ENCODE measurements around the gene AKAP3. TPM values are rescaled to one million over a fixed set of nuclear protein-coding genes. Genes with fewer than 3 reads are reported as not detected.

The AKAP3 gene
- polyA plus RNA-seq, 1 experiment = 0.98 TPM

DNA sequence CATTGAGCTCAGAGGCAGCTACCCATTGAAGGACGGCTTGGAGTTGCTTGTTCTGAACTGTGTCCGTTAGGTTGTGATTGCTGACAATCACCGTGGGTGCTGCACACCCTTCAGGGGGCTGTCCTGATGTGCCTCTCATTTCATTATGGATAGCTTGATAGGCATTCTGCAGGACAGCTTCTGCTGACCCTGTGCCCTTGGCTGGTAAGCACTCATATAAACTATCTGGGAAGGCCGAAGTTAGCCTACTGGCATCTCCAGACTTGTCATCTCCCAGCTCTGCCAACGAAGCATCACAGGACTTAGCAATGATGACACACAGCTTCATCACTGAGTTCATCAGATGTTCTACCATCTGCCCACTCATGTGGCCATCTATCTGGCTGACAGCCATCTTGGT lies 22.3 kb downstream of the AKAP3 start:
- no peak for DNase-seq (ENCODE audit: low read depth)
- CTCF ChIA-PET = interaction anchor here (0.6 kb wide), 1 partner anchor 17 kb away, joined by 4 read pairs; no protein-coding TSS in a partner anchor
- POLR2A ChIA-PET = no interaction called here

DNA sequence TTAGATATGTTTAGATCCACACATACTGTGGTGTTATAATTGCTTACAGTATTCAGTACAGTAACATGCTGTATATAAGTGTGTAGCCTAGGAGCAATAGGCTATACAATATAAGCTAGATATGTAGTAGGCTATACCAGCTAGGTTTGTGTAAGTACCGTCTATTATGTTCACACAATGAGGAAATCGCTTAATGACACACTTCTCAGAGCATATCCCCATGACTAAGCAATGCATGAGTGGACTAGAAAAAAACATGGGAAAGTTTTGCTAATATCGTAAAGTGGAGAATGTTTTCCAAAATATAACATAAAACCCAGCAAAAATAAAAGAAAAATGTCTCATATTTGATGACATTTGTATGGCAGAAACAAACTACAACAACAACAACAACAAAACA lies 27.3 kb downstream of the AKAP3 start:
- H3K4me3 ChIP-seq (ENCODE audit: low read depth, low read length) = no peak overlapping the region
- TF ChIP-seq, protein P1, sequence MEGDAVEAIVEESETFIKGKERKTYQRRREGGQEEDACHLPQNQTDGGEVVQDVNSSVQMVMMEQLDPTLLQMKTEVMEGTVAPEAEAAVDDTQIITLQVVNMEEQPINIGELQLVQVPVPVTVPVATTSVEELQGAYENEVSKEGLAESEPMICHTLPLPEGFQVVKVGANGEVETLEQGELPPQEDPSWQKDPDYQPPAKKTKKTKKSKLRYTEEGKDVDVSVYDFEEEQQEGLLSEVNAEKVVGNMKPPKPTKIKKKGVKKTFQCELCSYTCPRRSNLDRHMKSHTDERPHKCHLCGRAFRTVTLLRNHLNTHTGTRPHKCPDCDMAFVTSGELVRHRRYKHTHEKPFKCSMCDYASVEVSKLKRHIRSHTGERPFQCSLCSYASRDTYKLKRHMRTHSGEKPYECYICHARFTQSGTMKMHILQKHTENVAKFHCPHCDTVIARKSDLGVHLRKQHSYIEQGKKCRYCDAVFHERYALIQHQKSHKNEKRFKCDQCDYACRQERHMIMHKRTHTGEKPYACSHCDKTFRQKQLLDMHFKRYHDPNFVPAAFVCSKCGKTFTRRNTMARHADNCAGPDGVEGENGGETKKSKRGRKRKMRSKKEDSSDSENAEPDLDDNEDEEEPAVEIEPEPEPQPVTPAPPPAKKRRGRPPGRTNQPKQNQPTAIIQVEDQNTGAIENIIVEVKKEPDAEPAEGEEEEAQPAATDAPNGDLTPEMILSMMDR (IDR thresholded peaks at IDR 0.05; ENCODE audit: insufficient read depth, low read depth, low read length) = no peak
- POLR2A ChIA-PET = no interaction called here

More for the DNA sequence above, 22.3 kb downstream of the AKAP3 start:
- Histone ChIP-seq H3K27me3 (ENCODE audit: control insufficient read depth, insufficient read depth, low read length) (no peaks in the 10 kb centered on the region), H3K36me3 (ENCODE audit: control insufficient read depth, insufficient read depth, low read length) (no peaks in the 10 kb centered on the region), H3K4me3 (ENCODE audit: low read depth, low read length) (no peak overlapping the region)
- TF ChIP-seq, protein P1 (IDR thresholded peaks at IDR 0.05; ENCODE audit: insufficient read depth, low read depth, low read length) = no peak

DNA sequence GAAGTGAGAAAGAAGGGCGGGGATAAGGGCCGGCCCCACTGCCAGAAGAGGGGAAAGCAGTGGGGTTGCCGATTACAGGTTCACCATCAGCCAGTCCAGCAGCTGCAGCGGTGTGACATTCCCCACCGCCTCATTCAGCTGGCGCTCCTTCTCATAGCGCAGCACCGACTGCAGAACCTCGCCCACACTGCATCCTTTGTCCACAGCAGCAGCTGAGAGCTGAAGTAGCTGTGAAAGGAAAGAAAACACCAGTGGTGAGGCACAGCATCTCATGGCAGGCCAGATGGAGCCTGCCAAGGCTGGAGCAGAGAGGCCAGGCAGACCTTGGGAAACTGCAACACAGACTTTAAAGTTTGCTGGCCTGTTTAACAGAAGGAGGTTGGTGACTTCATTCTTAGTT lies 33.2 kb downstream of the AKAP3 start:
- no peaks in the 10 kb centered on the region for H3K27me3 ChIP-seq (ENCODE audit: control insufficient read depth, insufficient read depth, low read length)
- POLR2A ChIA-PET = no interaction called here
- TF ChIP-seq, protein P1 (IDR thresholded peaks at IDR 0.05; ENCODE audit: insufficient read depth, low read depth, low read length) = no peak
- H3K36me3 ChIP-seq (ENCODE audit: control insufficient read depth, insufficient read depth, low read length) = peaks cover 4% of the 10 kb centered on the region
- no peak for DNase-seq (ENCODE audit: low read depth)
- CTCF ChIA-PET = interaction anchor here (2.0 kb wide), 1 partner anchor 11 kb away, joined by 9 read pairs; no protein-coding TSS in a partner anchor
- H3K4me3 ChIP-seq (ENCODE audit: low read depth, low read length) = no peak overlapping the region

More for the DNA sequence above, 27.3 kb downstream of the AKAP3 start:
- no peaks in the 10 kb centered on the region for H3K27me3 ChIP-seq (ENCODE audit: control insufficient read depth, insufficient read depth, low read length)
- CTCF ChIA-PET = interaction anchor here (1.2 kb wide), 1 partner anchor 9 kb away, joined by 4 read pairs; no protein-coding TSS in a partner anchor
- no peak for DNase-seq (ENCODE audit: low read depth)
- no peaks in the 10 kb centered on the region for H3K36me3 ChIP-seq (ENCODE audit: control insufficient read depth, insufficient read depth, low read length)

DNA sequence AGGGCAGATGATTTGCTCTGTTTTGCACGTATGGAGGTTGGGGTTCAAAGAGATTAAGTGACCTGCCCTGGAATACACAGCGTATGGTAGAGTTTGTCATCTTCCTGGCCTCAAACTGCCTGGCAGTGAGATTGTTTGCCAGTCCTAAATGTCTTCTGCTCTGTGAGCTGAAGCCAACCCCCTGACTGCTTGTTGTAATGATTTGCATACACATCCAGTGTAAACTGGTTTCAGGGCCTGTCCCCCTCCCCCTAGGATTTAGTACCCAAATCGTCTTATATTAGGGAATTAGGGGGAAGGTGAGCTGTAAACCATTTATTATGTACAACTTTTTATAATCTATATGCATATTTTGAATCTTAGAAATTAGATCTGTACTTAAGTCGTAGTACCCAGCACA lies 38.4 kb downstream of the AKAP3 start:
- TF ChIP-seq, protein P1 (IDR thresholded peaks at IDR 0.05; ENCODE audit: insufficient read depth, low read depth, low read length) = no peak
- Histone ChIP-seq H3K36me3 (ENCODE audit: control insufficient read depth, insufficient read depth, low read length) (peaks cover 9% of the 10 kb centered on the region), H3K27me3 (ENCODE audit: control insufficient read depth, insufficient read depth, low read length) (no peaks in the 10 kb centered on the region), H3K4me3 (ENCODE audit: low read depth, low read length) (no peak overlapping the region)
- CTCF ChIA-PET = interaction anchor here (1.0 to 1.4 kb wide), 2 partner anchors 10 to 16 kb away, joined by 4 to 5 read pairs; no protein-coding TSS in a partner anchor
- POLR2A ChIA-PET = no interaction called here
- DNase-seq (ENCODE audit: low read depth) = no peak

DNA sequence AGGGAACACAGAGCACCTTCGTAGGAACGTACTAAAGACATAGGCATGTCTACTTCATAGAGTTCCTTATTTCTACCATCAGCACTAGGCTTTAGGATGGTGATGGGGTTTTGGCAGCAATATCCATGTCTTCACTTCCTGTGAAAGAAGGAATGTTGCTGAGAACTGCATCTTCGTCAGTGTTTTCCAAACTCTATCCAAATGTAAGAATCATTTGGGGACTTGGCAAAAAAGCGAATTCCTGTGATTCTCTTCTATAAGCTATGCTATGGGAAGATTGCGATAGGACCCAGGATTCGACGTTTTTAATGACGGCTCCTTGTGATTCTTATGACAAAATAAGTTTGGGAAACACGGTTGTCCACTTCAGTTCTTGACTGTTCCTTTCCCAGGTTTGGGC lies 39.8 kb downstream of the AKAP3 start:
- H3K4me3 ChIP-seq (ENCODE audit: low read depth, low read length) = no peak overlapping the region
- no peaks in the 10 kb centered on the region for H3K27me3 ChIP-seq (ENCODE audit: control insufficient read depth, insufficient read depth, low read length)
- DNase-seq (ENCODE audit: low read depth) = no peak
- ChIA-PET POLR2A (no interaction called here), CTCF (interaction anchor here (0.9 kb wide), 1 partner anchor 25 kb away, joined by 3 read pairs; no protein-coding TSS in a partner anchor)
- peaks cover 9% of the 10 kb centered on the region for H3K36me3 ChIP-seq (ENCODE audit: control insufficient read depth, insufficient read depth, low read length)
- TF ChIP-seq, protein P1 (IDR thresholded peaks at IDR 0.05; ENCODE audit: insufficient read depth, low read depth, low read length) = no peak

All from BJ (cell line).